GM08714 (cell line): Measurements from ENCODE around the gene ANKUB1.

Source experiments
- H3K4me3 ChIP-seq: fragments of 200-500 bp; sonication (Bioruptor generic); 2 replicates; pipeline ENCODE4 v1.5.1; 2014; ENCODE audit warnings: mild to moderate bottlenecking, low read length, inconsistent platforms
- ZNF274 ChIP-seq: IDR thresholded peaks from 2 replicates; pipeline ENCODE4 v1.6.1; 2012; ENCODE audit warnings: mild to moderate bottlenecking, low read depth, low read length

The ANKUB1 gene

DNA sequence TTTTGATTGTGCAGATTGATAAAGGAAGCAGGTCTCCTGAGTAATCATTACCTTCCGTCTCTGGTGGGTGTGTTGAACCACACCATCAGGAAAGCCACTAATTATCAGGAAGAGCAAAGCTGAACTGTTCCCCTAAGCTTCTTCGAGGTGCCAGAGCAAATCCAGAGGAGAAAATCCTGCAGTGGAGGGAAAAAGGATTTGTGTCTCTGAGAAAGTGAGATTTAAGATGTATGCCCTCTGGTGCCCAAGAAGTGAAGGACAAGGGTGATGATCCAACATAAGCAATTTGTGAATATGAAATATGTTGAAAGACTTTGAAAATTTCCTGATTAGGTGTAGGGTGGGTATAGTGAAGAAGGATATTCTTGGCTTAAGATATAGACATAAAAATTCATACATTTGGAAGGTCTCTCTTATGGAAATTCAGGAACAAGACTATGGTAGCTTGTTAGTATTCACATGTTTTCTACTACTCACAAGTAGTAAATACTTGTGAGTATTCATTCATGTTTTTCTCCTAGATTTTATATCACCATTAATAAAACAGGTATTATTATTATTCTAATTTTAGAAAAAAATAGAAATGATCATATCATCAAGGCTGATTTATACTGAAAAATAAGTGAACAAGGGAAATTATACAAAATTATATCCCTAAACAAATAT, 74.8 kb downstream of the ANKUB1 start:
- H3K4me3 ChIP-seq, result no peak overlapping the region
- no peak for TF ChIP-seq ZNF274

DNA sequence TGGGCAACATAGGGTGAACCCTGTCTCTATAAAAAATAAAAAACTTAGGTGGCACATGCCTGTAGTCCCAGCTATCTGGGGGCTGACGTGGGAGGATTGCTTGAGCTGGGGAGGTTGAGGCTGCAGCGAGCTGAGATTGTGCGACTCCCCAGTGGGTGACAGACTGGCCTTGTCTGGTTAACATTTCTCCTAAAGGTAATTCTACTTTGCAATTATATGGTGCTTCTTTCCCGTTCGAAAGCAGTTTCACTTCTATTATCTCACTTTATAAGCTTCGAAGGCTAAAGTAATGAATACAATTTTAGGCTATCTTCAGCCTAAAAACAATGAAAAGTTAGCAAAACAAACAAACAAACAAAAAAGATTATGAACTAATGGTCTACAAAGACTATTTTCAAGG, 75.4 kb downstream of the ANKUB1 start:
- H3K4me3 ChIP-seq, result no peak overlapping the region
- TF ChIP-seq ZNF274, result no peak

DNA sequence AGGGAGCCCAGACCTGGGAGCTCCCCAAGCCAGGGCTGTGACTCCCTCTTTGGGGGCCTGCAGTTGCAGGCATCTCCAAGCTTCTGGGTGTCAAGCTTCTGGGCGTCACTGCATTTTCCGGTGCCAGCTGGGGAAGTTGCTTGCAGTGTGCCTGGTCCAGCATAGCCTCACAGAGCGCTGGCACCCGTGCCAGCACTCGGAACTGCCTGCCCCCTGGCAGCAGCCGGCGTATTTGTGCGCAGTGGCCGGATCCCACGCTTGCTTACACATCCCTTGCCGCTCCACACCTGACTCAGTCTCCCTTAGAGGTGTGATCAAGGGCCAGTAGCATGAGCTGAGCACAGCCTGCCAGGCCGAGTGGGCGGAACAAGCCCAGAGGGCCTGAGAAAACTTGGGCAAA, 77.1 kb downstream of the ANKUB1 start:
- H3K4me3 ChIP-seq, result no peak overlapping the region
- no peak for TF ChIP-seq ZNF274

DNA sequence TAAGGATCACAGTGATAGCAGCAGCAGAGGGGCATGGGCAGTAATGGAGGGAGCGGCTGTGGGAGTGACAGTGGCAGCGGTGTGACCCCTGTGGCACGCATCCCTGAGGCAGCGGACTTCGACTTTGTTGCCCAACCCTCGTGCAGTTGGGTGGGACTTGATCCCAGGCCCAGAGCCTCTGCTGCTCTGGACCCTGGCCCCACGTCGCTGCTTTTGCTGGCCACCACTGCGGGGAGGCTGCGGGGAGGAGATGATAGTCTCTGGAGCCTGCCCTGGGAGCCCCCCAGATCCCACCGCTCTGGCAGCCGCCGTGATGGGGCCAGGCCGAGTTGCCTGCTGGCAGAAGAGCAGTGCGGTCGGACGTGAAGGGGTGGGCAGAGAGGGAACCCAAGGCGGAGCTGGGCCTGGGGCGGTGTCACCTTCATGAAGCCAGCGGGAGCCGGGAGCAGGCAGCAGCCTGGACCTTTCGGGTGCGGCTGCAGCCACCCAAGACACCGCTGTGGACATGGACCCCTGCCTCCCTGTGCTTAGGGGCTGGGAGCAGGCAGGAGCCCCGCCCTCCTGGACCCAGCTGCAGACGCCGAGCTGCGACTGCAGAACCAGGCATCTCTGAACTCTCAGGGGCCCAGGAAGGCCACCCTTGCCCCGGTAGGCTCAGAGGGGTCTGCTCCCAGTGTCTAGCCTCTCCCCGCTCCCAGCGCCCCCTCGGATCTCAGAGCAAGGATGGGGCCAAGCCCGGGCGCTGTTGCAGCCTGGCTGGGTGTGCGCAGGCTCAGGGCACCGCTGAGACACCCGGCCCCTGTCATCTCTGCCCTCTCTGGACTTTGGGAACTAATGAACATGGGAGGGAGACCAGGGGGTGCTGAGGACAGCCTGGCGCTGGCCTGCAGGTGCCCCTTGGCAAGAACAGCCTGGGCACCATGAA, 78.4 kb downstream of the ANKUB1 start:
- no peak for TF ChIP-seq ZNF274
- no peak overlapping the region for H3K4me3 ChIP-seq
